Measurements from ENCODE around the gene E2F4. TPM values are rescaled to one million over a fixed set of nuclear protein-coding genes. Genes with fewer than 3 reads are reported as not detected.
A peak's percentile ranks its signal among the peaks of the same experiment; 100 is the strongest.

Gene E2F4
- total RNA-seq, 1 donor from 2014 or later = 51.2 TPM

GRCh38 chr16:67192781-67193361 lies 916 bp downstream of the E2F4 start:
- peaks cover 15% of the 10 kb centered on the region for H3K4me1 ChIP-seq (ENCODE audit: insufficient read depth, low read length)
- H3K4me3 ChIP-seq (ENCODE audit: insufficient read depth, low read depth, low read length) = peak overlapping the region; percentile 89
- FAIRE-seq (no peak), DNase-seq (ENCODE audit: low read depth) (no peak)
- peaks cover 52% of the 10 kb centered on the region for H4K20me1 ChIP-seq (ENCODE audit: insufficient read depth, low read length)
- H3K9ac ChIP-seq (ENCODE audit: low read length) = peak overlapping the region; percentile 93
- peaks cover 40% of the 10 kb centered on the region for H3K79me2 ChIP-seq (ENCODE audit: insufficient read depth, low read length)
- Mint-ChIP-seq H3K9me3 (ENCODE audit: unreplicated experiment) (no peaks in the 10 kb centered on the region), H3K4me3 (ENCODE audit: unreplicated experiment) (peak overlapping the region; percentile 93), H3K36me3 (ENCODE audit: low read depth, unreplicated experiment) (peaks cover 22% of the 10 kb centered on the region), H3K27me3 (ENCODE audit: low read depth, unreplicated experiment) (no peaks in the 10 kb centered on the region), H3K4me1 (ENCODE audit: low read depth, unreplicated experiment) (peaks cover 17% of the 10 kb centered on the region), H3K27ac (ENCODE audit: unreplicated experiment) (peak overlapping the region; percentile 64)
- no peak overlapping the region for H2AFZ ChIP-seq (ENCODE audit: low read depth, low read length)
- H3K27me3 ChIP-seq (ENCODE audit: insufficient read depth, low read length) = no peaks in the 10 kb centered on the region
- peak overlapping the region; percentile 95 for H3K4me2 ChIP-seq (ENCODE audit: low read length)
- H3K27ac ChIP-seq (ENCODE audit: low read depth, low read length) = peak overlapping the region; percentile 53
- peaks cover 35% of the 10 kb centered on the region for H3K36me3 ChIP-seq (ENCODE audit: insufficient read depth, low read length)
- no peak for TF ChIP-seq CTCF (IDR thresholded peaks at IDR 0.05; ENCODE audit: insufficient read depth, low read depth, low read length)
- TF ChIP-seq EZH2 (IDR thresholded peaks at IDR 0.05; ENCODE audit: insufficient read depth, low read length) = no peak
- H3K9me3 ChIP-seq (ENCODE audit: insufficient read depth, low read depth, low read length) = no peaks in the 10 kb centered on the region

GRCh38 chr16:67193536-67193935 lies 1.6 kb downstream of the E2F4 start:
- Histone ChIP-seq H3K27ac (ENCODE audit: low read depth, low read length) (no peak overlapping the region), H2AFZ (ENCODE audit: low read depth, low read length) (no peak overlapping the region), H3K4me2 (ENCODE audit: low read length) (peak overlapping the region; percentile 95), H3K9ac (ENCODE audit: low read length) (peak overlapping the region; percentile 93), H3K4me1 (ENCODE audit: insufficient read depth, low read length) (peaks cover 15% of the 10 kb centered on the region), H3K79me2 (ENCODE audit: insufficient read depth, low read length) (peaks cover 40% of the 10 kb centered on the region), H3K36me3 (ENCODE audit: insufficient read depth, low read length) (peaks cover 35% of the 10 kb centered on the region), H3K4me3 (ENCODE audit: insufficient read depth, low read depth, low read length) (peak overlapping the region; percentile 13), H3K9me3 (ENCODE audit: insufficient read depth, low read depth, low read length) (no peaks in the 10 kb centered on the region), H3K27me3 (ENCODE audit: insufficient read depth, low read length) (no peaks in the 10 kb centered on the region), H4K20me1 (ENCODE audit: insufficient read depth, low read length) (peaks cover 59% of the 10 kb centered on the region)
- Mint-ChIP-seq H3K27me3 (ENCODE audit: low read depth, unreplicated experiment) (no peaks in the 10 kb centered on the region), H3K9me3 (ENCODE audit: unreplicated experiment) (no peaks in the 10 kb centered on the region), H3K4me1 (ENCODE audit: low read depth, unreplicated experiment) (peaks cover 16% of the 10 kb centered on the region), H3K36me3 (ENCODE audit: low read depth, unreplicated experiment) (peaks cover 22% of the 10 kb centered on the region), H3K27ac (ENCODE audit: unreplicated experiment) (peak overlapping the region; percentile 58), H3K4me3 (ENCODE audit: unreplicated experiment) (peak overlapping the region; percentile 93)
- FAIRE-seq (no peak), DNase-seq (ENCODE audit: low read depth) (no peak)
- TF ChIP-seq EZH2 (IDR thresholded peaks at IDR 0.05; ENCODE audit: insufficient read depth, low read length) (no peak), CTCF (IDR thresholded peaks at IDR 0.05; ENCODE audit: insufficient read depth, low read depth, low read length) (no peak)

GRCh38 chr16:67194260-67194659 lies 2.3 kb downstream of the E2F4 start:
- Mint-ChIP-seq H3K27me3 (ENCODE audit: low read depth, unreplicated experiment) (no peaks in the 10 kb centered on the region), H3K36me3 (ENCODE audit: low read depth, unreplicated experiment) (peaks cover 22% of the 10 kb centered on the region), H3K27ac (ENCODE audit: unreplicated experiment) (no peak overlapping the region), H3K9me3 (ENCODE audit: unreplicated experiment) (no peaks in the 10 kb centered on the region), H3K4me1 (ENCODE audit: low read depth, unreplicated experiment) (peaks cover 16% of the 10 kb centered on the region), H3K4me3 (ENCODE audit: unreplicated experiment) (peak overlapping the region; percentile 93)
- Histone ChIP-seq H2AFZ (ENCODE audit: low read depth, low read length) (no peak overlapping the region), H3K27ac (ENCODE audit: low read depth, low read length) (no peak overlapping the region), H3K36me3 (ENCODE audit: insufficient read depth, low read length) (peaks cover 35% of the 10 kb centered on the region), H3K27me3 (ENCODE audit: insufficient read depth, low read length) (no peaks in the 10 kb centered on the region), H3K4me1 (ENCODE audit: insufficient read depth, low read length) (peaks cover 15% of the 10 kb centered on the region), H3K9me3 (ENCODE audit: insufficient read depth, low read depth, low read length) (no peaks in the 10 kb centered on the region), H4K20me1 (ENCODE audit: insufficient read depth, low read length) (peaks cover 60% of the 10 kb centered on the region), H3K4me2 (ENCODE audit: low read length) (peak overlapping the region; percentile 95), H3K4me3 (ENCODE audit: insufficient read depth, low read depth, low read length) (no peak overlapping the region), H3K79me2 (ENCODE audit: insufficient read depth, low read length) (peaks cover 40% of the 10 kb centered on the region), H3K9ac (ENCODE audit: low read length) (peak overlapping the region; percentile 93)
- DNase-seq (ENCODE audit: low read depth) (no peak), FAIRE-seq (no peak)
- TF ChIP-seq EZH2 (IDR thresholded peaks at IDR 0.05; ENCODE audit: insufficient read depth, low read length) (no peak), CTCF (IDR thresholded peaks at IDR 0.05; ENCODE audit: insufficient read depth, low read depth, low read length) (no peak)
